ENCODE results near the gene EPHA8. TPM values are rescaled to one million over a fixed set of nuclear protein-coding genes. Genes with fewer than 3 reads are reported as not detected.

EPHA8 gene
- polyA plus RNA-seq, 1 experiment: not detected

- no peak for TF ChIP-seq CTCF (IDR thresholded peaks at IDR 0.05; ENCODE audit: insufficient read depth, low read depth, low read length)
- H3K27me3 ChIP-seq (ENCODE audit: control insufficient read depth, insufficient read depth, low read length): peaks cover 6% of the 10 kb centered on the region
- POLR2A ChIA-PET: no interaction called here
- H3K4me3 ChIP-seq (ENCODE audit: low read depth, low read length): no peak overlapping the region
- CTCF ChIA-PET: no interaction called here
- DNase-seq (ENCODE audit: low read depth): no peak
- H3K36me3 ChIP-seq (ENCODE audit: control insufficient read depth, insufficient read depth, low read length): no peaks in the 10 kb centered on the region
Measured at GRCh38 chr1:22553991-22554522, 9.2 kb upstream of the EPHA8 start.

- DNase-seq (ENCODE audit: low read depth): no peak
- no peak for TF ChIP-seq CTCF (IDR thresholded peaks at IDR 0.05; ENCODE audit: insufficient read depth, low read depth, low read length)
- H3K27me3 ChIP-seq (ENCODE audit: control insufficient read depth, insufficient read depth, low read length): peaks cover 8% of the 10 kb centered on the region
- ChIA-PET CTCF (interaction anchor here (1.2 kb wide), 1 partner anchor 9 kb away, joined by 3 read pairs; no protein-coding TSS in a partner anchor), POLR2A (no interaction called here)
- no peak overlapping the region for H3K4me3 ChIP-seq (ENCODE audit: low read depth, low read length)
- H3K36me3 ChIP-seq (ENCODE audit: control insufficient read depth, insufficient read depth, low read length): no peaks in the 10 kb centered on the region
Measured at GRCh38 chr1:22555371-22555656, 8.0 kb upstream of the EPHA8 start.

GRCh38 chr1:22556391-22557104 is 6.7 kb upstream of the EPHA8 start:
- H3K36me3 ChIP-seq (ENCODE audit: control insufficient read depth, insufficient read depth, low read length): no peaks in the 10 kb centered on the region
- TF ChIP-seq CTCF (IDR thresholded peaks at IDR 0.05; ENCODE audit: insufficient read depth, low read depth, low read length): no peak
- CTCF ChIA-PET: no interaction called here
- DNase-seq (ENCODE audit: low read depth): no peak
- POLR2A ChIA-PET: no interaction called here
- H3K4me3 ChIP-seq (ENCODE audit: low read depth, low read length): no peak overlapping the region
- H3K27me3 ChIP-seq (ENCODE audit: control insufficient read depth, insufficient read depth, low read length): peaks cover 15% of the 10 kb centered on the region

GRCh38 chr1:22557341-22557950 is 5.8 kb upstream of the EPHA8 start:
- ChIA-PET CTCF (no interaction called here), POLR2A (no interaction called here)
- no peaks in the 10 kb centered on the region for H3K36me3 ChIP-seq (ENCODE audit: control insufficient read depth, insufficient read depth, low read length)
- H3K27me3 ChIP-seq (ENCODE audit: control insufficient read depth, insufficient read depth, low read length): peaks cover 23% of the 10 kb centered on the region
- TF ChIP-seq CTCF (IDR thresholded peaks at IDR 0.05; ENCODE audit: insufficient read depth, low read depth, low read length): no peak
- peak; percentile 3 for DNase-seq (ENCODE audit: low read depth)
- no peak overlapping the region for H3K4me3 ChIP-seq (ENCODE audit: low read depth, low read length)

- ChIA-PET POLR2A (no interaction called here), CTCF (no interaction called here)
- no peak overlapping the region for H3K4me3 ChIP-seq (ENCODE audit: low read depth, low read length)
- no peaks in the 10 kb centered on the region for H3K36me3 ChIP-seq (ENCODE audit: control insufficient read depth, insufficient read depth, low read length)
- no peak for DNase-seq (ENCODE audit: low read depth)
- peaks cover 27% of the 10 kb centered on the region for H3K27me3 ChIP-seq (ENCODE audit: control insufficient read depth, insufficient read depth, low read length)
- no peak for TF ChIP-seq CTCF (IDR thresholded peaks at IDR 0.05; ENCODE audit: insufficient read depth, low read depth, low read length)
Measured at GRCh38 chr1:22563671-22564602, 648 bp downstream of the EPHA8 start.
